Osteocyte (in vitro differentiated cells): Measurements from ENCODE around the gene BCAR3. TPM values are rescaled to one million over a fixed set of nuclear protein-coding genes. Genes with fewer than 3 reads are reported as not detected.

ENCODE experiments used
- DNase-seq: peaks from one replicate; pipeline ENCODE4 v3.0.0; 2021; ENCODE audit warnings: mixed read lengths; ENCODE audit not compliant: unreplicated experiment; ENCODE audit errors: extremely low spot score
- H3K27ac Mint-ChIP-seq: one replicate; pipeline ENCODE4 v1.8.0; 2021; ENCODE audit warnings: mild to moderate bottlenecking, mixed read lengths; ENCODE audit not compliant: unreplicated experiment
- H3K27me3 Mint-ChIP-seq: one replicate; pipeline ENCODE4 v1.8.0; 2021; ENCODE audit warnings: mixed read lengths; ENCODE audit not compliant: unreplicated experiment
- H3K36me3 Mint-ChIP-seq: one replicate; pipeline ENCODE4 v1.8.0; 2021; ENCODE audit warnings: mixed read lengths; ENCODE audit not compliant: unreplicated experiment
- H3K4me1 Mint-ChIP-seq: one replicate; pipeline ENCODE4 v1.8.0; 2021; ENCODE audit warnings: mixed read lengths; ENCODE audit not compliant: unreplicated experiment
- H3K4me3 Mint-ChIP-seq: one replicate; pipeline ENCODE4 v1.8.0; 2021; ENCODE audit warnings: mild to moderate bottlenecking, moderate library complexity, mixed read lengths; ENCODE audit not compliant: unreplicated experiment
- H3K9me3 Mint-ChIP-seq: one replicate; pipeline ENCODE4 v1.8.0; 2021; ENCODE audit warnings: mixed read lengths; ENCODE audit not compliant: unreplicated experiment
- CTCF ChIP-seq: fragments of 200-600 bp; sonication (generic); IDR thresholded peaks from 2 replicates; pipeline ENCODE4 v1.5.0; 2021; ENCODE audit warnings: antibody characterized with exemption, mild to moderate bottlenecking, moderate library complexity
- total RNA-seq: library from RNA; stranded (reverse); gene quantifications from 2 replicates; pipeline ENCODE4 v1.2.1, GENCODE V29; 2021

BCAR3 gene
- total RNA-seq, 1 donor from 2014 or later, result 8.8 TPM

DNA sequence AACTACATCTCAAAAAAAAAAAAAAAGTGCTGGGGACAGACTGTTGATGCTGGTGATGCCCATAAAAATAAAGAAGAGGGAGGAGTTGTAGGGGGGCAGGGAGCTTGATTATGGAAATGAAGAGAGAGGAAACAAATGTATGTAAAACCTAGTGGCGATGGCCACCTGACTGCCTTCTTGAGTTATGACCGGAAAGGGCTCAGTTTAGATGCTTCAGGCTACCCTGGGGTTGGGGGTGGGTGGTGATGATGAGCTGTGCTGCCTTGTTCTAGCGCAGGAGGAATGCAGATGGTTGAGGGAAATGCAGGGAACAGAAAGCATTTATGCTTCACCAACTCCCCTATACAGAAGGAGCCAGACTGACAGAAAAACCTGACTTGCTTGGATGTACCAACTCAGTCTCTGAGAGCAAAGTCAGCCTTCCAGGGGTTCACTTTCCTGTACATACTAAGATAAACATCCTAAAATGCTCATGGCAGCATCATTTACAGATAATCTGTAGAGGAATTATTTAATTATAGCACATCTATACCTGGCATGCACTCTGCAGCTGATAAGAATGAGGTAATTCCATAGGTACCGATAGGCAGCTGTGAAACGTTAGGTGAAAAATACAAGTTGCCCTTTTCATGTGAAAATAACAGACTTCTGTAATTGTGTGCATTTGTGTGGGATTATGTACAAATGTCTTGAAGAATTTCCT lies 8.0 kb upstream of the BCAR3 start:
- DNase-seq, result no peak
- no peak overlapping the region for H3K4me3 Mint-ChIP-seq
- TF ChIP-seq CTCF, result no peak
- H3K9me3 Mint-ChIP-seq, result no peaks in the 10 kb centered on the region
- no peak overlapping the region for H3K27ac Mint-ChIP-seq
- H3K4me1 Mint-ChIP-seq, result peaks cover 22% of the 10 kb centered on the region
- no peaks in the 10 kb centered on the region for H3K27me3 Mint-ChIP-seq
- no peaks in the 10 kb centered on the region for H3K36me3 Mint-ChIP-seq

DNA sequence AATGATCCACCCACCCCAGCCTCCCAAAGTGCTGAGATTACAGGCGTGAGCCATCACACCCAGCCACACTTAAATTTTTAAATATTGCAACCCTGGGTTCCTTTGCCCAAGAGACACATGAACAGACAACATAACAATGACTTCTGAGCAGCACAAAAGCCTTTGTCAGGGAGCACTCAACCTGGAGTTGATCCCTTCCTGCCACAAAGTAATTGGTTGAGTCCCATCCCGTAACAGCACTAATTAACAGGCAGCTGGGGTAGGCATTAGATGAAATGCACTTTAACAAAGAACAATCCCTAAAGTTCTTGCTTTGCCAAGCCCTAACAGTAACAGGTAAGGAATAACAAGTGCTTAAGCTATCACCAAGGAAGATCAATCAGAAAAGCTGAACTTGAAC lies 5.9 kb upstream of the BCAR3 start:
- H3K27ac Mint-ChIP-seq, result no peak overlapping the region
- TF ChIP-seq CTCF, result no peak
- H3K27me3 Mint-ChIP-seq, result no peaks in the 10 kb centered on the region
- peaks cover 12% of the 10 kb centered on the region for H3K4me1 Mint-ChIP-seq
- no peaks in the 10 kb centered on the region for H3K36me3 Mint-ChIP-seq
- no peak for DNase-seq
- H3K9me3 Mint-ChIP-seq, result no peaks in the 10 kb centered on the region
- no peak overlapping the region for H3K4me3 Mint-ChIP-seq

DNA sequence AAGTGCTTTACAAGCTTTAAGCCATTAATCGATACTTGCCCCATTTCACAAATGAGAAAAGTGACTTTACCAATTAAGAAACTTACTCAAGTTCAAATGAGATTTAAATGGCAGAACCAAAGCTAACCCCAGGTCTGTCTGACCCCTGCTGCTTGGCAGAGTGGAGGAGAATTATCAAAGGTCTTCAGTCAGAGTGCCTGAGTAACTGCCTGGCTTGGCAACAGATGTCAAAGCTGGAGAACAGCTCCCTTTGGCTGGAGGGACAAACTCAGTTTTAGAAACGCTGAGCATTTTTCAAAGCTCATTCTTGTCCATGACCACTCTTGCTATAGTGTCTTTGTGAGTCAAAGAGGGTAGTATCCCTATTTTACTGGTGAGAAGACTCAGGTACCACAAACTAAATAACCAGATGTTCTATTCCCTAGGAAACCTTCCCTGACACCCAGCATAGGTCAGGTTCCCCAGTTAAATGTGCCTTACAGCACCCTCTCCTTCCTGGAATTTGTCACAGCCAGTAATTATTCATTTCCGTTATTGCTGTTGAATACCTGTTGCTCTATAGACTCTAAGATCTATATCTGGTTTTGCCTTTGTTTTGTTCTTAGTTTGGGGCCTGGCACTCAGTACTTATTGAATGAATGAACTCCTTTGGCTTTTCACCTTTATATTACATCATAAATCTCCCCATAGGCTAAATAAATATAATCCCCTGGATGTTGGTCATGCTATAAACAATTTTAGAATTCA lies 5.0 kb upstream of the BCAR3 start:
- Mint-ChIP-seq H3K27ac (no peak overlapping the region), H3K27me3 (no peaks in the 10 kb centered on the region), H3K36me3 (no peaks in the 10 kb centered on the region), H3K4me1 (peaks cover 9% of the 10 kb centered on the region), H3K9me3 (no peaks in the 10 kb centered on the region), H3K4me3 (no peak overlapping the region)
- DNase-seq, result no peak
- TF ChIP-seq CTCF, result no peak

- Mint-ChIP-seq H3K27ac (no peak overlapping the region), H3K4me3 (no peak overlapping the region), H3K9me3 (no peaks in the 10 kb centered on the region), H3K36me3 (no peaks in the 10 kb centered on the region), H3K27me3 (no peaks in the 10 kb centered on the region), H3K4me1 (peaks cover 5% of the 10 kb centered on the region)
- TF ChIP-seq CTCF, result no peak
- DNase-seq, result no peak
Measured at GRCh38 chr1:93685918-93686317, 4.3 kb upstream of the BCAR3 start.

DNA sequence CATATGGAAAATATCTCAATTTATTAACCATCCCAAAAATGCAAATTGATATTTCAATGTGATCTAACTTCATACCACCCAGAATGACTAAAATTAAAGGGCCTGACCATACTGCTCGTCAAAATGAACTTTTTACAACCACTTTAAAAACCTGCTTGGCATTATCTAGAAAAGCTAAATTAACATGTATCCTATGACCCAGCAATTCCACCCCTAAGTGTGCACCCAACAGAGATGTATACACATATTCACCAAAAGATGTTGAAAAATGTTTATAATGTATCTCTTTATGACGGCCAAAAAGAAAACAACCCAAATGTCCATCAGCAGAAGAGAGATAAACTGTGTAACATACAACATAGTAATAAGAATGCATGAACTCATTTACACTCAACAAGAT lies 1.6 kb upstream of the BCAR3 start:
- H3K4me1 Mint-ChIP-seq, result peaks cover 27% of the 10 kb centered on the region
- H3K27ac Mint-ChIP-seq, result no peak overlapping the region
- H3K27me3 Mint-ChIP-seq, result no peaks in the 10 kb centered on the region
- no peaks in the 10 kb centered on the region for H3K9me3 Mint-ChIP-seq
- H3K4me3 Mint-ChIP-seq, result peak overlapping the region; percentile 36
- no peak for DNase-seq
- H3K36me3 Mint-ChIP-seq, result no peaks in the 10 kb centered on the region
- no peak for TF ChIP-seq CTCF
